ENCODE measurements around the gene MZT2A.
"Not testable (repeated sequence)": the region's sequence is repeated elsewhere in the genome, so short reads cannot be mapped to it uniquely, and the experiment has no call there.

Gene MZT2A

DNA sequence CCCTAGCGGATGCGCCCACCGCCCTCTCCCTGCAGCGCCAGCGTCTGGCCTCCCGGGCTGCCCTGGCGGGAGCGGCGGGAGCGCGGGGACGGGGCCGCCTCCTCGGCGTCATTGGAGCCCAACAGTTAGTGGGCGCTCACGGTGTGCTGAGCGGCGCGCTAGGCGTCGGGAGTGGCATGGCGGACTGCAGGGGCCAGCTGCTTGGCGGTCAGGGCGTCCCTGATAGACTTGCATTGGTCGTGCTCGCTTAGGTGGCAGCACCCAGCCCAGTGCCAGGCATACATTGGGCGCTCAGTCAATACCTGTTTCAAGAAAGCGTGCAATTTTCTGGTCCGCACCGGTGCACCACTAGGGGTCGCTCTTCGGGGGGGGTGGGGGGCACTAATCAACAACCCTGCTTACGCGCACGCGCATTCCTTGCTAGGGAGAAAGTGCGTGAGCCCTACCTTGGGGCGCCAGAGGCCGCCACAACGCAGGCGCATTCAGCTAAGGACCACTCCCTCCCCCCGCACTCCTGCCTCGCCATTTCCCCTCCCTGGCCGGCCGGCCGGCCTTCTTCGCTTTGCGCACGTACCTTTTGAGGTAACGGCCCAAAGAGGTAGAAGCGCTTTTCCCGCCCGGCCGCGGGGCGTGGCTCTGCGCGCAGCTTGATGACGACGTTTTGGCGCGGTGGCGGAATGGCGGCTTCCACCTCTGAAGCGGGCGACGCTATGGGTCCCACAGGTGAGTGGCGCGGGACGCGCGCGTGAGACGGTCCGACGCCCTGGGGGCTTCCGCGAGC lies 411 bp upstream of the MZT2A start:
- DNase-seq (ENCODE audit: low read depth in 2 of 2) = peak; percentile 88 to 93

DNA sequence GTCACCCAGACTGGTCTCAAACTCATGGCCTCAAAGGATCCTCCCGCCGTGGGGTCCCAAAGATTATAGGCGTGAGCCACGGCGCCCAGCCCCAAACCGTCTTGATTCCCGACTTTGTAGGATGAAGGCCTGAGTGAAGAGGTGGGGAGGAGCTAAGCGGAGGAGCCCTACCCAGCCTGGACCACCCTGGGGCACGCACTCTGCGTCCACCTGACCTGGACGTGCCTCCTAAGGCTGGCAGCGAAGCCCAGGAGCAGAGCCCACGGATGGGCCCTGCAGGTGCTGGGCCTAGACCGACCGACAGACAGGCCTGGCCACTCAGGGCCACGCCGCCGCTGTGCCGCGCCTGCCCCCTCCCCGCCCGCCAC lies 744 bp downstream of the MZT2A start:
- DNase-seq (ENCODE audit: low read depth in 2 of 2) = not testable (repeated sequence)

DNA sequence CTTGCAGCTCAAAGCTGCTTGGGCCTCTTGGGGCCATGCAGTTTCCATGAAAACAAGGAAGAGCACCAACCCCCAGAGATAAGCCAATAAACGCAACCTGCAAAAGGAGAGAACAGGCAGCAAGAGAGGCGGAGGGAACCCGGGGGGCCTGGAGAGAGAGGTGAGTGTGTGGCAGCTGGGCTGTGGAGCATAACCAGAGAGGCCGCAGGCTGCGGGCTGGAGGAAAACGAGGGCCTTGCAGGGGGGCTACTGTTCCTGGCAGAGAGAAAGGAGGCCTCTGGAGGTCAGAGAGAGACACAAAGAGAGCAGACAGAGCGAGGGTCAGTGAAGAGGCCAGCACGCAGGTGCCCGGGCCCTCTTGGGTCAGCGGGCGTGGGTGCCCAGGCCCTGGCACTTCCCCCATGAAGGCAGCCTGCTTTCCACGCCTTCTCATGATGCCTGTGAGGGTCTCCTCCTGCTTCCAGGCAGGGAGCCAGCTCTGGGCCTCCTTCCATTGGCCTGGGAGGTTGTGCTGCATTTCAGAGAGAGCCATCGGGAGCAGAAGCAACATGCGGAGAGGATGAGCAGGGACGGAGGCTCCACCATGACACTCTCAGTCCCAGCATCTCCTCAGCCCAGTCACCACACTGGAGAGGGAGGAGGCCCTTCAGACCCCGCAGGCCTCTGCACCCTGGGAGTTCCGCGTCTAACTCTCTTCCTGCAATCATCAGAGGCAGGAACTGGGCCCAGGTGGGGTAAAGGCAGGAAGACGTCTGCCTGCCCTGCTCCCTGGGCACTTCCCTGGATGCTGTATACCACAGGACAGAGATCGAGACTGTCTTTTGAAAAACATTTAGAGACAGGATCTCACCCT lies 1.4 kb downstream of the MZT2A start:
- DNase-seq (ENCODE audit: low read depth in 2 of 2) = not testable (repeated sequence)

DNA sequence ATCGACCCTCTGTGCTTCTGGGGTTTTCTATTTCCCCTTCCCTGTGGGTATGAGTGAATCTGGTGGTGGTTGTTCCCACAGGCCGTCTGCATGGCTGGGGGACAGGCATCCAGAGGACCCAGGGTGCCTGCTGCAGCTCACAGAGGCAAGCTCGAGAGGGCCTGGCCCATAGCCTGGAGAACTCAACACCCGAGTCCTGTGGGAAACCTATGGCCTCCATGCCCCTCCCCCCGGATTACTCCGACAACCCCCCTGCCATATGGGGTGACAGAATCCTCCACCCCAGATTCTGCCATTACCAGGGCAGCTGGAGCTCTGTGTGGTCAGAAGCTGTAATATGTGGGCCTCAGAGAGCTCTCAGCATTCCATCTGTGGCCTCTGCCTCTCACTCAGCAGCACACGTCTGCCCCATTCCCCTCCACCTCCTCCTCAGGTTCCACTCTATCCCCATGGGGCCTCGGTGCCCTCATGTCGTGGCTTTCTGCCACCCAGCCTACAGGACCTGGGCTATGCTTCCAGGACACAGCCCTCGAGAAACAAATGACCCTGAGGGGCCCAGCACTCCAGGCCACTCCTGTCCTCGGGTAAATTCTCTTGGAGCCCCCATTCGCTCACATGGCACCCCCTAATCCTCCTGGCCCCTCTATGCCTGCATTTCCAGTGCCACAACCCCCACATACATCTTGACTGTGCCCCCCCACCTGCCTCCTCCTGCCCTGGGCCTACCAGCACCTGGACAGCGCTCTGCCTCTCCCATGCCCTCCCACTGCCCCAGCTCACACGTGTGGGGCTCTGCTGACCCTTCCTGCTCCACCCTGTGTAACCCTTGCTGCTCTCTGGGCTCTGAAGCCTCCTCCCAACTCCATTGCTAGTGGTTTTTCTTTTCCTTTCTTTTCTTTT lies 3.6 kb downstream of the MZT2A start:
- no peak for DNase-seq (ENCODE audit: low read depth in 2 of 2)

DNA sequence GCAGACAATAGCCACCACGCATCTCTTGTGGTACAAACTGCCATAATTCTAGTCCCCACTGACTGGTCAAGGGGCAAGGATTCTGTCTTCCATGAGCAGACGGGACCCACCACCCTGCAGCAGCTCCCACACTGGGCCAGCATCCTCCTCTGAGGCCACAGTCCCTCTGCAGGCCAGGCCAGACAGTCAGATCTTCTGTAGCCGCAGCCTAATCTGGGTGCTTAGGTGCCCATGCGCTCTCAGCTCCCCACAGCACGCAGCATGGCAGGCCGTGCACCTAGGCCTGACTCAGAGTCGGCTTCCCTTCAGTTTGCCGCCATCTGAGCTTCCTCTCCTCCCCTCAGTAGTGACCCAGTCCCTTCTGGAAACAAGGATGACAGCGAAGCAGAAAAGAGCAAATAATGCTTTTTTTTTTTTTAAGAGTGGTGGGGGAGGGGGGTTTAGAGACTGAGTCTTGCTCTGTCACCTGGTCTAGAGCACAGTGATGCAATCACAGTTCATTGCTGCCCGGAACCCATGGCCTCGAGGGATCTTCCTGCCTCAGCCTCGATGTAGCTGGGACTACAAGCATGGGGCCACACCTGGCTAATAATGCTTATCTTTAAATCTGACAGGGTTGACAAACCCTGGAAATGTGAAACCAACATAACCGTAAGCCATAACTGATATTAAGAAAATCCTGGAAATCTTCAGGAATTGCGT lies 5.8 kb downstream of the MZT2A start:
- DNase-seq (ENCODE audit: low read depth in 2 of 2) = not testable (repeated sequence)

DNA sequence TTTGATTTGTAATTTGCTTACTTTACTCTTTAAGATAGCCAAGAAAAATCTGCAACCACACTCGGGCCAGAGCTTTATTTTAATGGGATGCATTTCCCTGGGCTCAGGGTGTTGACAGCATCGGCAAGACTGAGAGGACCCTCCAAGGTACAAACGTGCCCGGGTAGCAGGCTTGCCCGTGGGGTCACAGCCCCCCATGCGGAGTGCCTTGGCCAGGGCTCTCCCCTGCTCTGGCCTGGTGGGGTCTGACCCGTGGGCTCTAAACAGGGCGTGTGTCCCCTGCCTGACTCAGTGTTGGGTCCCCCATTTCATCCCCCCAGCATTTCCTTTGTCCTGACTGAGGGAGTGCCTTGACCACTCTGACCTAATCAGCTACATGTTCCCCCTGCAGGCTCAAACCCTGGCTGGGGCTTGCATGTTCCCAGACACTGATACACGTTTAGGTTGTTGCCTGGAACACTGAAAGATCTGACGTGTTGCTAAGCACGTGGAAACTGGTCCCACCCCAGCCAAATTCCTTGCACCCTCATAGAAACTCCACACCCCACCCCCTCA lies 7.2 kb downstream of the MZT2A start:
- DNase-seq (ENCODE audit: low read depth in 2 of 2) = not testable (repeated sequence)

DNA sequence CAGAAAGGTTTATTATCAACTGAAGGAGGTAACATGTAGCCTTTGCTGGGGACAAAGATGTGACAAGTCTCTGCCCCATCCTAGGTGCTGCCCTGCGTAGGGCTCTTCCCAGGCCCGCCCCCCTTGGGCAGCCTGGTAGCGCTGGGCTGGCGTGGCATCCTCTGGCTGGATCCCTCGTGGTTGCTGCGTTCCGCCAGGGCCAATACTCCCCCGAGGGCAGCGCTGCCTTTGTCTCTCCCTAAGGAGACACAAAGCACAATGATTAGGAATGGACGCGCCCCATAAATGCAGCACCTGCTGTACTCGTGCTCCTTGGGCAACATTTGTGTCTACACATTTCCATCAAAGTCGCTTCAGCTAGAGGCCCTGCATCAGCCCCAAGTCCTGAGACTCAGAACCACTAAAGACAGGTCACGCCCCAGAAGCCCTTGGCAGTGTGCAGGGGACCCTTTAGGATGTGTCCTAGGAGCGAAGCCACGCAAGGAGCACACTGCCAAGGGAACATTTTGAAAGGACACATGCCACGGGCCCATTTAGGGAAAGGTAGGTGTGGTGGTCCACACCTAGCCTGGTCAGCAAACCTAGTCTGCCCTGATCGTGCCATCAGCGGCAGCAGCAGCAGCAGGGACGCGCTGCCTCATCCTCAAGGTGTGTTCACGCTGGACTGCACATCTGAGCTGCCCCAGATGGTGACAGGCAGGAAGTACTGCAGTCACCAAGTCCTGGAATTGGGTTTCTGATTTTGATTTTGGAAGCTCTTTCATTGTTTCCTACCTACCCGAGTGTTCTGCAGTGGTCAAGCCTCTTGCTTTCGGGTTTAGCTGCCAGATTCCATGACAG lies 8.0 kb downstream of the MZT2A start:
- DNase-seq (ENCODE audit: low read depth in 2 of 2) = not testable (repeated sequence)

DNA sequence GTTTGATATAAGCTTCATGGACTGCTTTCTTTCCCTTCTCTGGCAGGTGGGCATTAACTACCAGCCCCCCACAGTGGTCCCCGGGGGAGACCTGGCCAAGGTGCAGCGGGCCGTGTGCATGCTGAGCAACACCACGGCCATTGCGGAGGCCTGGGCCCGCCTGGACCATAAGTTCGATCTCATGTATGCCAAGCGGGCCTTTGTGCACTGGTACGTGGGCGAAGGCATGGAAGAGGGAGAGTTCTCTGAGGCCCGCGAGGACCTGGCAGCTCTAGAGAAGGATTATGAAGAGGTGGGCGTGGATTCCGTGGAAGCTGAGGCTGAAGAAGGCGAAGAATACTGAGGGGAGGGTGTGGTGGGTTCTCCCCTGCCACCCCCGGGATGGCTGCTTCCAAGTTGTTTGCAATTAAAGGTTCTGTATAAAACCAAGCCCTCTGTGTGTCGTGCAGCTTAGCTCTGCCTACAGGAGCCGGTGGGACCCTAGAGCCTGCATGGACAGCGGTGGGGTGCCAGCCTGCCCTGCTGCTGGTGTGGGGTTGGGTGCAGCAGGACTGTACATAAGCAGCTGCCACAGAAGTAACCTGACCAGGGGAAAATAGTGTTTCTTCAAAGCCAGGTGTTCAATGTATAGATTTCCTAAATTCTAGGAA lies 9.6 kb downstream of the MZT2A start:
- not testable (repeated sequence) for DNase-seq (ENCODE audit: low read depth in 2 of 2)

DNA sequence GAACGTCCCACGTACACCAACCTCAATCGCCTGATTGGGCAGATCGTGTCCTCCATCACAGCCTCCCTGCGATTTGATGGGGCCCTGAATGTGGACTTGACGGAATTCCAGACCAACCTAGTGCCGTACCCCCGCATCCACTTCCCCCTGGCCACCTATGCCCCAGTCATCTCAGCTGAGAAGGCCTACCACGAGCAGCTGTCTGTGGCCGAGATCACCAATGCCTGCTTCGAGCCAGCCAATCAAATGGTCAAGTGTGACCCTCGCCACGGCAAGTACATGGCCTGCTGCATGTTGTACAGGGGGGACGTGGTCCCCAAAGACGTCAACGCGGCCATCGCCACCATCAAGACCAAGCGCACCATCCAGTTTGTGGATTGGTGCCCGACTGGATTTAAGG lies 11.8 kb downstream of the MZT2A start:
- DNase-seq (ENCODE audit: low read depth in 2 of 2) = not testable (repeated sequence)

DNA sequence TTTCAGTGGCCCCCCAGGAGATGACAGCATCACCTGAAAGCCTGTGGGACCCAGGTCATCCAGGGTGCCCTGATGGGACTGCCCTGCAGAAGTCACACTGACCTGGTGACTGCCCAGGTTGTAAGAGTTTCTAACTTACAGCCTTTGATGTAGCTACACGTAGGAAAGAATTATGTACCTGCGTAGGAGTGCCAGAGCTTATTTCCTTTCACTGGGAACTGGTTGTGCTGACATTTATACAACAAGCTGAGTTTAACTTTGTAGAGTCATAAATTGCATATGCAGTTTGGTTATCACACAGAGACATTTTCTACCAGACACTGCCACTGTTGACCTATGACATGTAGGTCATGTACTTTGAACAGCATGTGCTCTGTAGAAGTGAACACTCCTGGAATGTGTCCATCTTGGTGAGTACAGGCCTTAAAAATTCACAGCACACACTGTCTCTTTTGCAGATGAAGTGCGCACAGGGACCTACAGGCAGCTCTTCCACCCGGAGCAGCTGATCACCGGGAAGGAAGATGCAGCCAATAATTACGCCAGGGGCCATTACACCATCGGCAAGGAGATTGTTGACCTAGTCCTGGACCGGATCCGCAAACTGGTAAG lies 13.2 kb downstream of the MZT2A start:
- not testable (repeated sequence) for DNase-seq (ENCODE audit: low read depth in 2 of 2)

DNA sequence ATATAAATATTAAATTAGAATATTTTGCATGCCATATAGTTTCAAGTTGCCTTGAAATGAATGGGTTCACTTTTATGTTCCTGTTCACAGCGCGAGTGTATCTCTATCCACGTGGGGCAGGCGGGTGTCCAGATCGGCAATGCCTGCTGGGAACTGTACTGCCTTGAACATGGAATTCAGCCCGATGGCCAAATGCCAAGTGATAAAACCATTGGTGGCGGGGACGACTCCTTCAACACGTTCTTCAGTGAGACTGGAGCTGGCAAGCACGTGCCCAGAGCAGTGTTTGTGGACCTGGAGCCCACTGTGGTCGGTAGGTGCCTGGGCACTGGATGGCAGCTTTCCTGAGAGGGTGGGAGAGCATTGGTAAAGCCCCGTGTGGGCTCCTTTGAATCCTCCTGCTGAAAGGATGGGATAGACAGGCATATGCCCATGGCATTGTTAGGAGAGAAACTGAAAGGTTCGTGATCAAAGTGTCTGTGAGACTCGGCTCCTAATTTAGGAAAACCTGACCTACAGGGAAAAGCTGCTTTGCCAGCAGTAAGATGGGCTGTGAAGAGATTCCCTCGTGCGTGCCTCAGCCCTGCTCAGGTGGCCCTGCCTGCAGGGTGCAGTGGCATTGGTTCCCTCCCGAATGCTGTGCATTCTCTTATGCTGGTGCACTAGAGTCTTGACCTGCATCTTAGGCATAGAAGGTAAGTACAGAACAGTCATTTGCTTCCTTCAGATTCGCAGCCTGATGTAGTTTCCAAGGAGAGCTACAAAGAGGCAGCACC lies 13.9 kb downstream of the MZT2A start:
- DNase-seq (ENCODE audit: low read depth in 2 of 2) = not testable (repeated sequence)

DNA sequence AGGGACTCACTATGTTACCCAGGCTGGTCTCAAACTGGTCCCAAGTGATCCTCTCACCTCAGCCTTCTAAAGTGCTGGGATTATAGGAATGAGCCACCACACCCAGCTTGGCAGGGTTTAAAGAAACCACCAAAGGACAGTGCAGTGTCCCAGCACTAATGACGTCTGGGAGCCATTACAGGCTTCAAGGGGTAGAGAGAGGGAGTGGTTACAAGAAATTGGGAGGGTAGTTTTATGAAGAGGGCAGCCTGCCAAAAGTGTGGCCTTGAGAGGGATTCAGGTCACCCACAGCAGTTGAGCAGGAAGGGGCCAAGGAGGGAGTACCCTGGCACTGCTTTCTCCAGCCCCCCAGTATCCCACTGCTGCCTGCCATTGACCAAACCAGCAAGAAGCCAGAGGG lies 15.0 kb downstream of the MZT2A start:
- DNase-seq (ENCODE audit: low read depth in 2 of 2) = not testable (repeated sequence)

DNA sequence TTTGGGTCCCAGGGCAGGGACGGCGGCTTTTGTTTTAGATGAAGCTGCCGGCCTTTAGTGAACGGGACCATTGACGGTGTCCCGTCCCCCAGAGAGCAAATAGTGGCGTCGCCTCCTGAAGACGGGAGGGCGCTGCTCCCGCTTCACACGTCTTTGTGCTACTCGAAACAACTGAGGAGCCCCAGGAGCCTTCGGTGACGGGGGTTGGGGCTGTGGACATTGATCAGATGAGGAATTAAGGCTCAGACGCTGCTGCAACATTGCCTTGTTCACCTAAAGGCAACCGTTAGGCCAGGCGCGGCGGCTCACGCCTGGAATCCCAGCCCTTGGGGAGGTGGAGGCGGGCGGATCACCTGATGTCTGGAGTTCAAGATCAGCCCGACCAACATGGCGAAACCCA lies 15.8 kb downstream of the MZT2A start:
- DNase-seq (ENCODE audit: low read depth in 2 of 2) = not testable (repeated sequence)

DNA sequence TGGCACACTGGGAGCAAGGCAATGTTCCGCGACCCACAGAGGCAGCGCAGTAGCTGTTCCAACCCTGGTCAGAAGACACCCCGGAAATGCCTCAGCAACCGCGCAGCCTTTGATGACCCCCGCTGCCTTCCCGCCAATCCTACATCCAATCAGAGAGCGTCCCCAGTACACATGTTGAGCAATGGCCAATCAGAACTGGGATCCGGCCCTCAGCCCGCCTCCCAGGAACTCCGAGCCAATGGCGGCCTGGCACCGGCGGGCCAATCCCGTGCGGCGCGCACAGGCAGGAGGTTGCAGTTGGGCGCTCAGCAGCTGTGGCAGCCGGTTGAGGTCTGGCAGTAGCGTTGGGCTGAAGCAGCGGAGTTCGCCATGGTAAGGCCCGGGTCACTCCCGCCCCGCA lies 16.4 kb downstream of the MZT2A start, which contains the start of gene TUBA3D:
TUBA3D (plus strand) TSS at position 289 of the 400 bp plus-strand sequence; CDS start at position 370, 81 bp downstream.
- no peak for DNase-seq (ENCODE audit: low read depth in 2 of 2)

DNA sequence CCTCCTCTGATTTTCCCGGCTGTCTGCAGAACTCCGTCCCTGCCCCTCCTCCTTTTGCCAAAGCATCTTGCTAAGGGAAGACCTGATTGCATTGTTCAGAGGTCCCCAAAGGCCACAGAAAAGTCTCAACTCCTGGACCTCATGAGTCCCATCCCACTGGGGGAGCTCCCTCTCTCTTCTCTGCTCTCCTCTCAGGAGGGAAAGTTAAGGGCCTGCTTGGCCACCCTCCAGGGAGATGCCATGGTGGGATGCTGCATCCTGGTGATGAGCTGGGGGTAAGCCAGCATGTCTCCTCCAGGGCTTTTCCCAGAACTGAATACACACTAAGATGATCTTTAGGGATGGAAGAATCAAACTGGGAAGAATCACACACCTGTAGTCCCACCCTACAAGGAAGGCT lies 18.9 kb downstream of the MZT2A start:
- DNase-seq (ENCODE audit: low read depth in 2 of 2) = not testable (repeated sequence)

DNA sequence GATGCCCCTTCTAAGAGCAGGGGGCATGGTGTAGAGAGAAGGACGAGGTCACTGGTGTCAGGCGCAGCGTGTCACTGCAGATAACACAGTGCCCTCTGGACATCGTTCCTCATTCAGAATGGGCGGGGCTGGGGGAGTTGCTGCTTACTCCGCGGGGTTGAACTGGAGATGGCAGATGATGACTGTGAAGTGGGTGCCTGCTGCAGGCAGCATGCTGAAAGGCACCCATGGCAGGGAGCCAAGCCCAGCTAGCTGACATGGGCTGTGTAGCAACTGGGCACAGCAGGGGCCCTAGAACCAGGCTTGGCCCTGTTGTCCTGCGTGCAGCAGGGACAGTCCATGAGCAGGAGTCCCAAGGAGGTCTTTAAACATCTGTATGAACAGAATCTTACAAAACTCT lies 20.6 kb downstream of the MZT2A start:
- not testable (repeated sequence) for DNase-seq (ENCODE audit: low read depth in 2 of 2)

DNA sequence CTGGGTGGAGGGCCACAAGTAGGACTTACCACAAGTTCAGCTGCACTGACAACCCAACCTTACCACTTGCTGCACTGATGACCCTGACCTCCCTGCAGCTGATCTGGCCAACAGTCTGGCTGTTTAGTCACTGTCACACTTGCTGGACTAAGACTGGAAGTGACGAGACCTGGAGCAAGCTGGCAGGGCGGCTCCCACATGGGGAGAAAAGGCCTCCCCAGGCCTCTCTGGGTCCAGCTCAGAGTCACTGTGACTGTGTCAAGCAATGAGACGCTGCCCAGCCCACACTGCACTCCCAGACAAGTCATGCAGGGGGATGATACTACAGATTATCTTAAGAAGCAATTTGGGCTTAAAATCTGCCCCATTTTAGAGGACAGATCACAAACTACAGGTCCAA lies 21.3 kb downstream of the MZT2A start:
- DNase-seq (ENCODE audit: low read depth in 2 of 2) = not testable (repeated sequence)

DNA sequence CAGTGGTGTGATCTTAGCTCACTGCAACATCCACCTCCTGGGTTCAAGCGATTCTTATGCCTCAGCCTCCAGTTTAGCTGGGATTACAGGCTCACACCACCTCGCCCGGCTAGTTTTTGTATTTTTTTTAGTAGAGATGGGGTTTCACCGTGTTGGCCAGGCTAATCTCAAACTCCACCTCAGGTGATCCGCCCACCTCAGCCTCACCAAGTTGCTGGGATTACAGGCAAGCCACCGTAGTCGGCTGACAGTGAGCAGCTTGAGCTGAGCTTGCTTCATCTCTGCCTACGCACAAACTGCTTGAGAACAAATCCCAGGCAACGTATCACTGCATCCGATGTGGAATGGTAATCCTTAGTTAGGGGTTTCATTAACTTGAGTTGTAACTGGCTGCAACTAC lies 24.5 kb downstream of the MZT2A start:
- DNase-seq (ENCODE audit: low read depth in 2 of 2) = not testable (repeated sequence)
